GM18502 (cell line): ENCODE results near the gene ALKBH3.

Experiments
- ATAC-seq: cut with Tn5 transposase; IDR thresholded peaks from one replicate; pipeline ENCODE4 v1.9.1; 2021; ENCODE audit warnings: mild to moderate bottlenecking; ENCODE audit not compliant: unreplicated experiment, poor library complexity

Gene ALKBH3

DNA sequence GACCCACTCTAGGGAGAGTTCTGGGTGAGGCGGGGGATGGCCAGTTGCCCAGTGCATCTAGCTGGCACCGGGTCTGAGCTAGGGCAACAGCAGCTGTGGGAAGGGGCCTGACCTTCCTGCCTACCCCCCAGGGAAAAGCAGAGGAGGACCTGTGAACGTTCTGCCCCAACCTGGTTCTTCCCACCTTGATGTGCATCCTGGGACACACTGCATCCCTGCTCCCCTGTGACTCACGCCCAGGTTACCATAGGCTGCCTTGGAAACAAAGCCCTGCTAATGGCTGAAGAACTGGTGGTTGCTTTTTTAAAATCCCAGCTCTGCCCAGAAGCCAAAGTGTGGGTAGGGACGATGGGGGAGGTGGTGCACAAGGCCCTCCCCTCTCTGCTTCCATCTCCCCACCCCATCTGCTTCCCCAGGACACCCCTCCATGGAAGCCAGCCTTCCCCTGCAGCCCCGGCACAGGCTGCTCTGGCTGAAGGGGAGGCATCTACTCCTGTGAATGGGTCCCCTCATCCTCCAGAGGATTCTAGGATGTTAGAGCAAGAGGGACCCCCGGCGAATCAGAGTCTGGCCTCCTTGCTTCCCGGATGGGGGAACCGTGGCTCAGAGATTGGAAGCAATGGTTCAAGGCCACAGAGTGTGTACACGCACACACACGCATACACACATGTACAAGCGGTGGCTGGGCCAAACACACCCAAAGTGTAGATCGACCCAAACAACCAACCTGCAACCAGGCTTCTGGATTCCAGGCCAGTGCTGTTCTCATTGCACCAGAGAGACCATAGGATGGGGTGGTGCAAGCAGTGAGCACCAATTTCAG lies 54.2 kb downstream of the ALKBH3 start:
- ATAC-seq: no peak

- ATAC-seq: no peak
These were observed 54.9 kb downstream of the ALKBH3 start for GRCh38 chr11:43935424-43935979.

DNA sequence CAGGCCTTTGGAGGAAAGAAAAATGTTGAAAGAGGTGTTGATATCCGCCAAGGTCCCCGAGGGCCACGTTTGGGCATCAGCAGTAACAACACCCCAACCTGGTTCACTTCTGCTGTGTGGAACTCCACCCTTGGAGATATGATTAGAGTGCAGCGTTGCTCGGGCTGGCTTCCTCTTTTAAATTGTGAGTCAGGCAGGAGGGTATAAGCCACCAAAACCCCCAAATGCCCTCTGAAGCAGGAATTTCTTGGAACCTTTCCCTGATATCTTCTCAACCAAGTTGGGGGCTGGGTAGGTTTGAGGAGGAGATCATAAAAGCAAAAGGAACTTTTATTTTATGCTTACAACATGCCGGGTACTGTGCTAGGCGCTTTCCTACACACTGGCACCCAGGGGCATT lies 55.4 kb downstream of the ALKBH3 start:
- no peak for ATAC-seq

- no peak for ATAC-seq
These were observed 57.1 kb downstream of the ALKBH3 start for GRCh38 chr11:43937434-43938411.

GRCh38 chr11:43941257-43941994 lies 60.8 kb downstream of the ALKBH3 start:
- no peak for ATAC-seq

DNA sequence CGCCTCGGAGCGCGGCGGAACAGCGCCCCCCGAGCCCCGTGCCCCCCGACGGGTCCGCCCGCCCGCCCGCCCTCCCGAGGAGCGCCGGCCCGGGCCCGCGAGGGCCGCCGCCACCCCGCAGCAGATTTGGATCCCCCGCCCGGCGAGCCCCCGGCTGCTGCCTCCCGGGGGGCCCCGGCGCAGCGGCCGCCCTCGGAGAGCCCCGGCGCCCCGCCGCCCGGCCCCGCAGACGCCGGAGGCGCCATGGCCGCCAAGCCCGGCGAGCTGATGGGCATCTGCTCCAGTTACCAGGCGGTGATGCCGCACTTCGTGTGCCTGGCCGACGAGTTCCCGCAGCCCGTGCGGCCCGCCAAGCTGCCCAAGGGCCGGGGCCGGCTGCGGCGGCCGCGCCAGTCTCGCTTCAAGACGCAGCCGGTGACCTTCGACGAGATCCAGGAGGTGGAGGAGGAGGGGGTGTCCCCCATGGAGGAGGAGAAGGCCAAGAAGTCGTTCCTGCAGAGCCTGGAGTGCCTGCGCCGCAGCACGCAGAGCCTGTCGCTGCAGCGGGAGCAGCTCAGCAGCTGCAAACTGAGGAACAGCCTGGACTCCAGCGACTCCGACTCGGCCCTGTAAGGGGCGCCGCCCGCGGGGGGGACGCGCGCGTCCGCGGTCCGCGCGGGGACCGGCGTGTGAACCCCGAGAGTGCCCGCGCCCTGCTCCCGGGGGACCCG lies 62.2 kb downstream of the ALKBH3 start:
- ATAC-seq: peak; percentile 14

GRCh38 chr11:43943372-43943930 lies 62.8 kb downstream of the ALKBH3 start:
- ATAC-seq: no peak

GRCh38 chr11:43943931-43944751 lies 63.5 kb downstream of the ALKBH3 start:
- ATAC-seq: no peak

- peak; percentile 43 for ATAC-seq
These were observed 64.2 kb downstream of the ALKBH3 start for GRCh38 chr11:43944761-43945311.

DNA sequence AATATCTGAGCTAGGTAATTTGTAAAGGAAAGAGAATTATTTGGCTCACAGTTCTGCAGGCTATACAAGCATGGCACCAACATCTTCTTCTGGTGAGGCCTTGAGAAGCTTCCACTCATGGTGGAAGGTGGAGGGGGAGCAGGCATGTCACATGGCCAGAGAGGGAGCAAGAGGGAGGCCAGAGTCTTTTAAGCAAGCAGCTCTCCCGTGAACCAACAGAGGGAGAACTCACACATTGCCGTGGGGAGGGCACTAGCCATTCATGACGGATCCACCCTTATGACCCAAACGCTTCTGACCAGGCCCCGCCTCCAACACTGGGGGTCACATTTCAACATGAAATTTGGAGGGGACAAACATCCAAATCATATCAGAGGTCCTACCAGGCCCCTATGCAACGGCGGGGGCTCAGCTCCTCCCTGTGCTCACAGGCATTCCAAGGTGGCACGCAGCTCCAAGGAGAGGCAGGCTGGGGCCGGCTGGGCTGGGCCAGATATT lies 66.4 kb downstream of the ALKBH3 start:
- ATAC-seq: no peak

DNA sequence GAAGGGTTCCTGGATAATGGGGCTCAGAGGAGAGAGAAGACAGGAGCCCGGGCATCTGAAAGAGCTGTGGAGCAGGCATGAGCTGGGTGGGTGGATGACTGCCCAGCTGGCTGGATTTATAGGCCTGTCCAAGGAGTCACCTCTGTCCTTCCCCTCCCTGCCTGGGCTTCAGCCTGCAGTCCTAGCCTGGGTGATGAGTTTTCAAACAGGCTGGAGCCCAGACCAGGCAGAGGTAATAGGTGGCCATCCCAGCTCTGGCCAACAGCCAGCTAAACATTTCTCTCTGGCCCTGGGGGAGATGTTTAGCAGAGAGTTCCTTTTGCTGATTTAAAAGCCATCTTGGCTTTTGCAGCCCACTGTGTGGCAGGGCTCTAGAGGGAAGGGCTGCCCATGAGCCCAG lies 67.2 kb downstream of the ALKBH3 start:
- ATAC-seq: no peak

- no peak for ATAC-seq
These were observed 68.0 kb downstream of the ALKBH3 start for GRCh38 chr11:43948341-43949225.

DNA sequence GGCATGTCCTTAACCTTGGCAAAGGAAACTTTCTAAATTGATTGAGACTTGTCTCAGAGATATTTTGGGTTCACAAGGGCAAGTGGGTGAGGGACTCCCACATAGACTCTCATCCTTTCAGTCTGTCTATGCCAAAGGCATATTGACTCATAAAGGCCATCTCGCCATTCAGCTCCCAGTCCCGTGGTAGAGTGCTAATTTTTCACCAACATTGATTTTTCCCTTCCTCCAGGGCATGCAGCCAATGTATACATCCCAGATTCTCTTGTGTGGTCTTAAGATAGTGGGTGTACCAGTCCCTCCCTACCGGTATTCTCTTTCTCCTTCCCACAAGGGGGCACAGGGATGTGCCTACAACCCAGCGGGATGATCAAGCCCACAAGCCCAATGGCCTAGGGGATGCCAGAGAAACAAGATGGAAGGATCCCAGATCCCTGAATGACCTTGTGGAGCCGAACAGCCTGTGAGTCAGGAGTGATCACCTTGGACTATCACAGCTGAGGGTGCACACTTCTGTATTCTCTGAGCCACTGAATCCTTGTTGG lies 69.8 kb downstream of the ALKBH3 start:
- no peak for ATAC-seq

DNA sequence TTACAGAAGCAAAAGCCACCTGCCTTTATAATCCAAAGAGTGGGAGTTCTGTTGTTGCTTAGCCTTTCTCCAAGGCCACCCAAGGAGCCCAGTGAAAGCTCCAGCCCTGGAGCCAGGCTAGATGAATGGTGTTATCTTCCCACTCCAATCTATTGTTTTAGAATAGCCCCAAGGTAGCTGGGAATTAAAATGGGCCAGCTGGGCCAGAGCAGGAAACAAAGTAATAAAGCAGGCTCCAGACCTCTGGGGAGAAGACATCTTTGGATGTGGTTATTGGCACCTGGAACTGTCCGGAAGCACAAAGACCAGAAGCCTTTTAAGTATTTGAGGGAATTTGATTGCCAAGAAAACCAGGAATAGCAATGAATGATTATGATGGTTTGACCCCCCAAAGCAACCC lies 70.6 kb downstream of the ALKBH3 start:
- ATAC-seq: no peak

- no peak for ATAC-seq
These were observed 71.4 kb downstream of the ALKBH3 start for GRCh38 chr11:43952020-43952400.

DNA sequence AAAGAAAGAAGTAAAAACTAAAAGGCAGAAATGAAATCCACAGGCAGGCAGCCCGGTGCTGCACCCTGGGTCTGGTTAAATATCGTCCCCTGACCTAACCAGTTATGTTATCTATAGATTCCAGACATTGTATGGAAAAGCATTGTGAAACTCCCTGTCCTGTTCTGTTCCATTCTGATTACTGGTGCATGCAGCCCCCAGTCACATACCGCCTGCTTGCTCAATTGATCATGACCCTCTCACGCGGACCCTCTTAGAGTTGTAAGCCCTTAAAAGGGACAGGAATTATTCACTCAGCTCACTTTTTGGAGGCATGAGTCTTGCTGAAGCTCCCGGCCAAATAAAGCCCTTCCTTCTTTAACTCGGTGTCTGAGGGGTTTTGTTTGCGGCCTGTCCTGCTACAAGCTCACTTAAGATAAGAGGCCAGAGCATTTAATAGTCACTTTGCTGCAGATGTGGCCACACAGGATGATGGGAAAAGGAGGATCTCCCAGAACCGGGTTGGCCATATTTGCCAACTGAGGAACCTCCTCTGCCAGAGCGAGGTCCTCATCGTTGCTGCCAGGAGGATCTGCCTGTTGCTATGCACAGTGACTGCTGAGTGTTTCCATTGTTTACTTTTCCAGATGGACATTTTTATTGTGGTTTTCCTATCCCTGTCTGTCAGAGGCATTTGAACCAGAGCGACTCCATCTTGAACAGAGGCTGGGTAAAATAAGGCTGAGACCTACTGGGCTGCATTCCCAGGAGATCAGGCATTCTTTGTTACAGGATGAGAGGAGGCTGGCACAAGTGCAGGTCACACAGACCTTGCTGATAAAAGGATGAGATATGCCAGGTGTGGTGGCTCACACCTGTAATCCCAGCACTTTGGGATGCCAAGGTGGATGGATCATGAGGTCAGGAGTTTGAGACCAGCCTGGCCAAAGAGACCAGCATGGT lies 72.0 kb downstream of the ALKBH3 start:
- no peak for ATAC-seq
